Muscle layer of colon (tissue), 2 donors: ENCODE measurements around the gene PLCH2.
"Not testable (repeated sequence)": the region's sequence is repeated elsewhere in the genome, so short reads cannot be mapped to it uniquely, and the experiment has no call there.

Source experiments
- H3K27ac ChIP-seq: one replicate; pipeline ENCODE4 v1.7.0; 2013; ENCODE audit warnings: low read depth, mild to moderate bottlenecking, low read length, moderate library complexity
- H3K27me3 ChIP-seq, 2 donors: one replicate each; pipeline ENCODE4 v1.7.0; 2013; ENCODE audit warnings: low read length in 2 of 2, mild to moderate bottlenecking in 2 of 2; ENCODE audit not compliant: insufficient read depth in 2 of 2, control insufficient read depth in 1 of 2
- H3K36me3 ChIP-seq: one replicate; pipeline ENCODE4 v1.7.0; 2013; ENCODE audit warnings: mild to moderate bottlenecking, low read length; ENCODE audit not compliant: insufficient read depth
- H3K4me1 ChIP-seq: one replicate; pipeline ENCODE4 v1.7.0; 2013; ENCODE audit warnings: mild to moderate bottlenecking, low read length; ENCODE audit not compliant: insufficient read depth
- H3K4me3 ChIP-seq, 2 donors: one replicate each; pipeline ENCODE4 v1.7.0; 2013; ENCODE audit warnings: low read length in 2 of 2, low read depth in 1 of 2, mild to moderate bottlenecking in 1 of 2, moderate library complexity in 1 of 2
- H3K9ac ChIP-seq: one replicate; pipeline ENCODE4 v1.7.0; 2013; ENCODE audit warnings: low read length
- H3K9me3 ChIP-seq: one replicate; pipeline ENCODE4 v1.7.0; 2013; ENCODE audit warnings: mild to moderate bottlenecking, low read length
- donor health status: abdominal sarcoma.
- donor health status: Adenocarcinoma of cecum.

PLCH2 gene

GRCh38 chr1:2433936-2434655 is 42.0 kb upstream of the PLCH2 start:
- Histone ChIP-seq H3K9me3 (no peaks in the 10 kb centered on the region), H3K27me3 (peaks cover 0 to 50% of the 10 kb centered on the region in 2 donors), H3K4me1 (no peaks in the 10 kb centered on the region), H3K27ac (no peak overlapping the region), H3K9ac (no peak overlapping the region), H3K4me3 (no peak overlapping the region), H3K36me3 (no peaks in the 10 kb centered on the region)

- H3K4me3 ChIP-seq = no peak overlapping the region
- peaks cover 0 to 44% of the 10 kb centered on the region in 2 donors for H3K27me3 ChIP-seq
- no peak overlapping the region for H3K27ac ChIP-seq
- no peaks in the 10 kb centered on the region for H3K9me3 ChIP-seq
- no peaks in the 10 kb centered on the region for H3K36me3 ChIP-seq
- H3K9ac ChIP-seq = no peak overlapping the region
- no peaks in the 10 kb centered on the region for H3K4me1 ChIP-seq
These were observed 41.0 kb upstream of the PLCH2 start for GRCh38 chr1:2435091-2435490.

DNA sequence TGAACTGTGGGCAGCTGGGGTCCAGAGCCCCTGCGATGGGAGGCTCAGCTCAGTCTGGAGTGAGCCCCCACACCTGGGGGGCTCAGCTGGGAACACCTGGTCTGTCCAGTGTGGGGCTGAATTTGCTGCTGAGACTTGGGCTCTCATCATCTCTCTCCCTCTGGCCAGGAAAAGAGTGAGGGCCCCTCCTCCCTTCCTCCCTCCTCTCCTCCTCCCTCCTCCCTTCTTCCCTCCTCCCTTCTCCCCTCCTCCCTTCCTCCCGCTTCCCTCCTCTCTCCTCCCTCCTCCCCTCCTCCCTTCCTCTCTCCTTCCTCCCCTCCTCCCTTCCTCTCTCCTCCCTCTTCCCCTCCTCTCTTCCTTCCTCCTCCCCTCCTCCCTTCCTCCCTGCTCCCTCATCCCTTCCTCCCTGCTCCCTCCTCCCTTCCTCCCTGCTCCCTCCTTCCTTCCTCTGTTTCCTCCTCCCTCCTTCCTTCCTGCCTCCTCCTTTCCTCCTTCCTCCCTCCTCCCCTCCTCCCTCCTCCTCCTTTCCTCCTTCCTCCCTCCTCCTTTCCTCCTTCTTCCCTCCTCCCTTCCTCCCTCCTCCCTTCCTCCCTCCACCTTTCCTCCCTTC is 40.2 kb upstream of the PLCH2 start:
- H3K27me3 ChIP-seq = peaks cover 0 to 39% of the 10 kb centered on the region in 2 donors
- no peak overlapping the region for H3K4me3 ChIP-seq
- H3K36me3 ChIP-seq = no peaks in the 10 kb centered on the region
- H3K9ac ChIP-seq = no peak overlapping the region
- H3K4me1 ChIP-seq = no peaks in the 10 kb centered on the region
- H3K9me3 ChIP-seq = no peaks in the 10 kb centered on the region
- no peak overlapping the region for H3K27ac ChIP-seq

DNA sequence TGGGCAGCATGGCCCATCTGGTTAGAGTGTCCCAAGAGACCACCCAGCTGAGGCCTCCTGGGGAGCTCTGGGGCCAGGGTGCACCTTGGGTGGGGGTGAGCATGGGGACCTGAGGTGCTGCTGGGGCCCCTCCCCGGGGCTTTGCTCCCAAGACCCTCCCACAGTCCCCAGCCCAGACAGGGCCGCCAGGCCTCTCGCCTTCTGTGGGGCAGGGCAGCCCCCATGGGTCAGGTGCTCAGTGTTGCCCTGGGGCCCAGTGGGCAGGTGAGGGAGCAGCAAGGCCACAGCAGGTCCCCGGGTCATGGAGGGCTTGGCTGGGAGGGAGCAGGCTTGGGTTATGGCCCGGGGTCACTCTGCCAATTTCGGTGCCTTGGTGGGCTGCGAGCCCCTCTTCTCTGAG is 39.2 kb upstream of the PLCH2 start:
- Histone ChIP-seq H3K36me3 (no peaks in the 10 kb centered on the region), H3K4me1 (no peaks in the 10 kb centered on the region), H3K27me3 (peaks cover 0 to 32% of the 10 kb centered on the region in 2 donors)

DNA sequence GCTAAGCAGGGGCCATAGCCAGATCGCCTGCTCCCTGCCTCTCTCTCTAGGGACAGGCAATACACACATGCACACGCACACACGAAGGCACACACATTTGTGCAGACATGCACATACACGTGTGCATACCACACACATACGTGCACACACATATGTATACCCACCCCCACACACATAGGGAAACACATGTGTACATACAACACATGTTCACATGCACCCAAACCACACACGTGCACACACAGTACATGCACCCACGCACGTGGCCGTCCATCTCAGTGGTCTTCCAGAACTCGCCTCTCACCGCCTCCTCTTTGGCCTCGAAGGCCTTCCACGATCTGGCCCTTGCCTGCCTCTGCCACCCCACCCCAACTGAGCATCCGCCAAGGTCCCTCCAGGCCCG is 38.5 kb upstream of the PLCH2 start:
- H3K27ac ChIP-seq = no peak overlapping the region

More for the DNA sequence above, 39.2 kb upstream of the PLCH2 start:
- Histone ChIP-seq H3K9ac (no peak overlapping the region), H3K27ac (no peak overlapping the region), H3K4me3 (no peak overlapping the region), H3K9me3 (no peaks in the 10 kb centered on the region)

DNA sequence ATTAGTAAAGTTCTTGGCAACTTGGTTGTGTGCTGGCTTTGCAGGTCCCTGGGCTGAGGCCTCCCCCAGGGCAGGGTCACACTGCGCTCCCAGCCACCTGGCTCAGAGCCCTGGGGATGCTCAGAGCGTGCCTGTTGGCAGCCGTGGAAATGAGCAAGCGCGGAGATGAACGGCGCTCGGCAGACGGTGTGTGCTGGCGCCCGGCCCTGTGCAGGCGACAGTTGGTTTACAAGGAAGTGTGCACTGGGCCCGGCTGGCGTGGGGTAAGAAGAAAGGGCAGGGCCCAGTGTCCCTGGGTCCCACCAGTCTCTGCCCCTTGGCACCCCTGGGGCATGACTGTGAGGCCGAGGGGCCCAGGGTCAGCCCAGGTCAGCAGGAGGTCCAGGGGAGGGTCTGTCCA is 38.1 kb upstream of the PLCH2 start:
- H3K9me3 ChIP-seq = no peaks in the 10 kb centered on the region
- H3K4me1 ChIP-seq = no peaks in the 10 kb centered on the region
- no peak overlapping the region for H3K4me3 ChIP-seq
- no peak overlapping the region for H3K27ac ChIP-seq
- no peaks in the 10 kb centered on the region for H3K36me3 ChIP-seq
- H3K27me3 ChIP-seq = peaks cover 3 to 32% of the 10 kb centered on the region in 2 donors
- H3K9ac ChIP-seq = no peak overlapping the region

More for the DNA sequence above, 38.5 kb upstream of the PLCH2 start:
- Histone ChIP-seq H3K9me3 (no peaks in the 10 kb centered on the region), H3K36me3 (no peaks in the 10 kb centered on the region), H3K4me1 (no peaks in the 10 kb centered on the region), H3K27me3 (peaks cover 0 to 32% of the 10 kb centered on the region in 2 donors), H3K4me3 (no peak overlapping the region), H3K9ac (no peak overlapping the region)

- H3K4me1 ChIP-seq = no peaks in the 10 kb centered on the region
- H3K27me3 ChIP-seq = peaks cover 4 to 30% of the 10 kb centered on the region in 2 donors
- no peak overlapping the region for H3K27ac ChIP-seq
- no peak overlapping the region for H3K4me3 ChIP-seq
- H3K36me3 ChIP-seq = no peaks in the 10 kb centered on the region
- no peak overlapping the region for H3K9ac ChIP-seq
- no peaks in the 10 kb centered on the region for H3K9me3 ChIP-seq
These were observed 37.4 kb upstream of the PLCH2 start for GRCh38 chr1:2438641-2439040.

DNA sequence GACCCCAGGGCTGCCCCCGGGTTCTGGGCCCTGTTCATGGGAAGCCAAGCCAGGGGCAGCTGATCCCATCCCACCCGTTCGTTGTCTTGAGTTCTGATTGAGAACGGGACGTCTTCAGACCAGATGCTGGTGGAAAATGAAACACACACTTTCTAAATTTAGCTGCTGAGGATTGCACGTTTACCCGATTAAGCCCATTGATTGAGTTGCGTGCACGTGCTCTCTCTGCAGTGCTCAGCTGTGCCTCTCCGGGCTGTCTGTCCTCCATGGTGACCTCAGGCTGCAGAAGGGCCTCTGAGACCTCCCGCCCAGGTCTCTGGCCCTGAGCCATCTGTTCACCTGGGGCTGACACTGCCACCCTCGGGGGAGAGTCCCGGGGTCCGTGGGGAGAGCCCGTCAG is 36.7 kb upstream of the PLCH2 start:
- no peaks in the 10 kb centered on the region for H3K36me3 ChIP-seq
- peaks cover 4 to 27% of the 10 kb centered on the region in 2 donors for H3K27me3 ChIP-seq
- H3K4me3 ChIP-seq = no peak overlapping the region
- H3K9ac ChIP-seq = no peak overlapping the region
- H3K4me1 ChIP-seq = no peaks in the 10 kb centered on the region
- H3K27ac ChIP-seq = no peak overlapping the region
- no peaks in the 10 kb centered on the region for H3K9me3 ChIP-seq

DNA sequence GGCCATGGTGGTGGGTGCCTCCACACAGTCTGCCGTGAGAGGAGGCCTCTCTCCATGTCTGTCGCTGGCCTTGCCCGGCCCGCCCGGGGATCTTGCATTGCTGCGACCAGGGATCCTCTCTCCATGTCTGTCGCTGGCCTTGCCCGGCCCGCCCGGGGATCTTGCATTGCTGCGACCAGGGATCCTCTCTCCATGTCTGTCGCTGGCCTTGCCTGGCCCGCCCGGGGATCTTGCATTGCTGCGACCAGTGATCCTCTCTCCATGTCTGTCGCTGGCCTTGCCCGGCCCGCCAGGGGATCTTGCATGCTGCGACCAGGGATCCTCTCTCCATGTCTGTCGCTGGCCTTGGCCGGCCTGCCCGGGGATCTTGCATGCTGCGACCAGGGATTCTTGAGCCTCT is 35.7 kb upstream of the PLCH2 start:
- not testable (repeated sequence) for H3K9ac ChIP-seq, H3K36me3 ChIP-seq, H3K27ac ChIP-seq, H3K4me1 ChIP-seq, H3K4me3 ChIP-seq, H3K9me3 ChIP-seq
- peaks cover 4 to 25% of the 10 kb centered on the region in 2 donors for H3K27me3 ChIP-seq

DNA sequence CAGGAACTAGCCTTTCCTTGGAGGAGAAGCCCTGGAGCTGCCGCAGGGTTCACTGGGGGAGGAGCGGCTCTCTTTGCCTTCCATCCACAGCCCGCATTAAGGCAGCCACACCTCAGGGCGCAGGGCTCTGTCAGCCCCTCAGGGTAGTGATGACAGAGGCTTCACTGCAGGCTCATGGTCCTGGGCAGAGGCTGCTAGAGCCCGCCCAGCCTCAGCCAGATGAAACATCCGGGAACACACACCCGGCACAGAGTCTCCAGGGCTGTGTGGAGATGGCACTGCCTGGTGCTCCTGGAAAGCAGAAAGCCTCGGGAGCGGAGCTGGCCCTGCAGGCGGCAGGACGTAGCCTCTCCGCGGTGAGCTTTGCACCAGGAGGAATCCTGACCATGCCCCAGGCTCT is 34.3 kb upstream of the PLCH2 start:
- H3K4me3 ChIP-seq = no peak overlapping the region
- no peak overlapping the region for H3K27ac ChIP-seq
- peaks cover 4 to 35% of the 10 kb centered on the region in 2 donors for H3K27me3 ChIP-seq
- H3K4me1 ChIP-seq = no peaks in the 10 kb centered on the region
- no peaks in the 10 kb centered on the region for H3K9me3 ChIP-seq
- no peak overlapping the region for H3K9ac ChIP-seq
- no peaks in the 10 kb centered on the region for H3K36me3 ChIP-seq

DNA sequence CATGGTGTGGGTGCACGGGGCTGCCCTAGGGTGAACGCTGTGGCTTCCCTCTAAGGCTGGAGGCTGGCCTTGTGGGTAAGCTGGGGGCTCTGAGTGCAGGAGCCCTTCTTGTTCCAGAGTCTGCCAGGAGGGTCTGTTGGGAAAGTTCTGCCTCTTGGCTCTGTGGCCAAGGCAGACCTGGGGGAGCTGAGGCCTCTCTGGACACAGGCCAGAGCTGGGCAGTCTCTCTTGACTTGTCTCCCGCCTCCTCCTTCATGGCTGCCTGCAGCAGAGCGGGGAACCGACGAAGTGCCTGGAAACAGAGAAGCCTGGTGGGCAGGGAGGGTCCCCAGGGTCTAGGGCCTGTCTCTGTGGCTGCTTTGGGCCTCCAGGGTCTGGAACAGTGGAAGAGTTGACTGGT is 33.4 kb upstream of the PLCH2 start:
- H3K27me3 ChIP-seq = peaks cover 4 to 38% of the 10 kb centered on the region in 2 donors
- no peaks in the 10 kb centered on the region for H3K4me1 ChIP-seq
- no peaks in the 10 kb centered on the region for H3K9me3 ChIP-seq
- H3K9ac ChIP-seq = no peak overlapping the region
- no peak overlapping the region for H3K4me3 ChIP-seq
- no peak overlapping the region for H3K27ac ChIP-seq
- no peaks in the 10 kb centered on the region for H3K36me3 ChIP-seq
